Colonic mucosa (tissue), 4 donors: Measurements from ENCODE around the gene DMXL1. TPM values are rescaled to one million over a fixed set of nuclear protein-coding genes. Genes with fewer than 3 reads are reported as not detected.

Experiments
- DNase-seq: peaks from one replicate; pipeline ENCODE4 v3.0.0-alpha.2; 2020
- H3K27ac ChIP-seq: fragments of 200-600 bp; one replicate; pipeline ENCODE4 v1.8.0; 2021
- H3K27me3 ChIP-seq: fragments of 200-600 bp; one replicate; pipeline ENCODE4 v1.8.0; 2021
- H3K36me3 ChIP-seq: fragments of 200-600 bp; one replicate; pipeline ENCODE4 v1.8.0; 2021
- H3K4me1 ChIP-seq: fragments of 200-600 bp; one replicate; pipeline ENCODE4 v1.8.0; 2021; ENCODE audit warnings: mild to moderate bottlenecking
- H3K4me3 ChIP-seq: fragments of 200-600 bp; one replicate; pipeline ENCODE4 v1.8.0; 2021
- H3K9ac ChIP-seq, 2 donors: one replicate each; pipeline ENCODE4 v1.7.0; 2013; ENCODE audit warnings: control low read depth in 2 of 2, low read depth in 2 of 2, low read length in 2 of 2
- H3K9me3 ChIP-seq: fragments of 200-600 bp; one replicate; pipeline ENCODE4 v1.8.0; 2021
- CTCF ChIP-seq: fragments of 200-600 bp; IDR thresholded peaks from one replicate; pipeline ENCODE4 v1.8.0; 2022; ENCODE audit warnings: antibody characterized with exemption, mild to moderate bottlenecking
- intact Hi-C: fragments of 100-400 bp; cut with DNase I; formaldehyde crosslinking; loops from one replicate; pipeline ENCODE4 v1.14.1; 2022
- total RNA-seq, 2 donors: library from RNA; stranded (reverse); fragmentation: NEBNext Ultra II Directional in 1 of 2; extraction: Animal tissue kit (Norgen Biotek cat#: 25700) in 1 of 2; gene quantifications; one replicate each; pipeline ENCODE4 v1.2.1, GENCODE V29; 2021
- donor health status: healthy.
- donor health status: DM: no; HTN: no; CAD: no.
- donor health status: DM: no; HTN: no; CAD: no.

The DMXL1 gene
- total RNA-seq, 2 donors from 2014 or later: 28.7 to 38.3 TPM

- intact Hi-C loops: no loop called here
Measured at GRCh38 chr5:119250946-119251901, 180.3 kb downstream of the DMXL1 start.

GRCh38 chr5:119255571-119256356 is 184.9 kb downstream of the DMXL1 start:
- no peak overlapping the region for H3K4me3 ChIP-seq
- no peak overlapping the region for H3K9ac ChIP-seq
- H3K9me3 ChIP-seq: no peaks in the 10 kb centered on the region
- peak; percentile 36 for TF ChIP-seq CTCF
- no peaks in the 10 kb centered on the region for H3K36me3 ChIP-seq
- H3K27ac ChIP-seq: peak overlapping the region; percentile 65
- H3K4me1 ChIP-seq: no peaks in the 10 kb centered on the region
- no peaks in the 10 kb centered on the region for H3K27me3 ChIP-seq
- peak; percentile 87 for DNase-seq
- intact Hi-C loops: loop anchor here (5.0 kb wide), 1 partner anchor 268 kb away; the partner anchor contains the start of gene DTWD2

More at GRCh38 chr5:119250946-119251901, 180.3 kb downstream of the DMXL1 start:
- Histone ChIP-seq H3K9ac (no peak overlapping the region), H3K4me3 (no peak overlapping the region), H3K9me3 (no peaks in the 10 kb centered on the region), H3K27ac (no peak overlapping the region), H3K4me1 (no peaks in the 10 kb centered on the region), H3K36me3 (no peaks in the 10 kb centered on the region), H3K27me3 (no peaks in the 10 kb centered on the region)
- TF ChIP-seq CTCF: no peak
- no peak for DNase-seq

- intact Hi-C loops: loop anchor here (5.0 kb wide), 1 partner anchor 270 kb away; the partner anchor contains the start of gene DTWD2
- TF ChIP-seq CTCF: no peak
- H3K9me3 ChIP-seq: no peaks in the 10 kb centered on the region
Measured at GRCh38 chr5:119257613-119258012, 186.7 kb downstream of the DMXL1 start.

GRCh38 chr5:119263639-119264038 is 192.8 kb downstream of the DMXL1 start:
- no peak for TF ChIP-seq CTCF
- intact Hi-C loops: no loop called here
- Histone ChIP-seq H3K27ac (no peak overlapping the region), H3K36me3 (no peaks in the 10 kb centered on the region), H3K27me3 (no peaks in the 10 kb centered on the region), H3K9me3 (no peaks in the 10 kb centered on the region), H3K4me3 (no peak overlapping the region), H3K4me1 (peaks cover 3% of the 10 kb centered on the region), H3K9ac (no peak overlapping the region)
- no peak for DNase-seq

More at GRCh38 chr5:119257613-119258012, 186.7 kb downstream of the DMXL1 start:
- no peak overlapping the region for H3K9ac ChIP-seq
- H3K27me3 ChIP-seq: no peaks in the 10 kb centered on the region
- no peak for DNase-seq
- H3K36me3 ChIP-seq: no peaks in the 10 kb centered on the region
- no peak overlapping the region for H3K27ac ChIP-seq
- no peak overlapping the region for H3K4me3 ChIP-seq
- H3K4me1 ChIP-seq: no peaks in the 10 kb centered on the region

- no peak for DNase-seq
- TF ChIP-seq CTCF: no peak
- H3K27ac ChIP-seq: no peak overlapping the region
Measured at GRCh38 chr5:119264186-119264585, 193.3 kb downstream of the DMXL1 start.

More at GRCh38 chr5:119264186-119264585, 193.3 kb downstream of the DMXL1 start:
- intact Hi-C loops: no loop called here
- Histone ChIP-seq H3K36me3 (no peaks in the 10 kb centered on the region), H3K9me3 (no peaks in the 10 kb centered on the region), H3K4me3 (no peak overlapping the region), H3K9ac (no peak overlapping the region), H3K4me1 (peaks cover 3% of the 10 kb centered on the region), H3K27me3 (no peaks in the 10 kb centered on the region)
